D721Med (cell line): ENCODE results near the gene CFAP77.

ENCODE experiments used
- DNase-seq: peaks from one replicate; pipeline ENCODE4 v3.0.0; 2011; ENCODE audit warnings: low spot score; ENCODE audit not compliant: insufficient read length
- FAIRE-seq: peaks from 2 replicates; lab custom pipeline; 2011; peaks lifted over from hg19 to GRCh38; lab: Jason Lieb, UNC
- CTCF ChIP-seq: IDR thresholded peaks from 2 replicates; pipeline ENCODE4 v1.5.1; 2012; ENCODE audit warnings: mild to moderate bottlenecking, control low read depth; ENCODE audit not compliant: insufficient read depth; ENCODE audit errors: missing control alignments

The CFAP77 gene

GRCh38 chr9:132575811-132576210, 165.8 kb downstream of the CFAP77 start:
- FAIRE-seq (no peak), DNase-seq (no peak)
- TF ChIP-seq CTCF: no peak

GRCh38 chr9:132577119-132577518, 167.1 kb downstream of the CFAP77 start:
- DNase-seq: no peak
- no peak for FAIRE-seq
- no peak for TF ChIP-seq CTCF

GRCh38 chr9:132578367-132578932, 168.4 kb downstream of the CFAP77 start:
- DNase-seq (no peak), FAIRE-seq (no peak)
- no peak for TF ChIP-seq CTCF

GRCh38 chr9:132579427-132579798, 169.4 kb downstream of the CFAP77 start:
- DNase-seq (no peak), FAIRE-seq (no peak)
- TF ChIP-seq CTCF: no peak

- TF ChIP-seq CTCF: no peak
- no peak for DNase-seq
- no peak for FAIRE-seq
Observed at GRCh38 chr9:132582276-132582785, 172.3 kb downstream of the CFAP77 start, which contains the start of gene BARHL1. Gene BARHL1, plus strand, starts transcription at chr9:132582606. Its CDS starts 192 bp downstream, at chr9:132582798.

GRCh38 chr9:132582786-132583583, 173.0 kb downstream of the CFAP77 start:
- TF ChIP-seq CTCF: no peak
- no peak for DNase-seq
- no peak for FAIRE-seq

- TF ChIP-seq CTCF: no peak
- no peak for FAIRE-seq
- no peak for DNase-seq
Observed at GRCh38 chr9:132583584-132584304, 173.7 kb downstream of the CFAP77 start.
